Heart left ventricle (tissue), 16 donors: ENCODE results near the gene PCBP4. TPM values are rescaled to one million over a fixed set of nuclear protein-coding genes. Genes with fewer than 3 reads are reported as not detected.

Source experiments
- ATAC-seq, 4 donors: fragments of 200-7000 bp; cut with Tn5 transposase; one replicate each; pipeline ENCODE4 v1.9.1; 2020 to 2022; ENCODE audit warnings: moderate library complexity in 4 of 4, mild to moderate bottlenecking in 3 of 4, moderate number of reproducible peaks in 1 of 4
- DNase-seq, 5 donors: peaks; one replicate each; pipeline ENCODE4 v3.0.0-alpha.2; 2020
- H3K27ac ChIP-seq, 12 donors: fragments of 200-600 bp; sonication (generic) in 4 of 12; one replicate each; pipeline versions ENCODE4 v1.5.0 to v1.8.0; 2016 to 2022; ENCODE audit warnings: mild to moderate bottlenecking in 2 of 12
- H3K27me3 ChIP-seq, 9 donors: fragments of 200-600 bp; sonication (generic) in 2 of 9; one replicate each; pipeline versions ENCODE4 v1.5.1 to v1.8.0; 2016 to 2022; ENCODE audit warnings: mild to moderate bottlenecking in 3 of 9
- H3K36me3 ChIP-seq, 9 donors: fragments of 200-600 bp; sonication (generic) in 2 of 9; one replicate each; pipeline versions ENCODE4 v1.5.0 to v1.8.0; 2018 to 2022; ENCODE audit warnings: mild to moderate bottlenecking in 2 of 9
- H3K4me1 ChIP-seq, 12 donors: fragments of 200-600 bp; sonication (generic) in 4 of 12; one replicate each; pipeline versions ENCODE4 v1.5.0 to v1.8.0; 2016 to 2022; ENCODE audit warnings: mild to moderate bottlenecking in 3 of 12
- H3K4me3 ChIP-seq, 12 donors: fragments of 200-600 bp; sonication (generic) in 4 of 12; one replicate each; pipeline versions ENCODE4 v1.5.0 to v1.8.0; 2017 to 2022; ENCODE audit warnings: mild to moderate bottlenecking in 9 of 12, moderate library complexity in 4 of 12
- H3K9me3 ChIP-seq, 12 donors: fragments of 200-600 bp; sonication (generic) in 4 of 12; one replicate each; pipeline versions ENCODE4 v1.5.0 to v1.8.0; 2016 to 2022; ENCODE audit warnings: mild to moderate bottlenecking in 1 of 12
- POLR2A ChIP-seq, 2 donors: fragments of 450-650 bp; IDR thresholded peaks; one replicate each; pipeline ENCODE4 v1.6.1; 2017; ENCODE audit warnings: antibody characterized with exemption in 2 of 2, mild to moderate bottlenecking in 2 of 2, moderate library complexity in 2 of 2
- WGBS, 4 donors: extraction: QIAGEN DNeasy Blood & Tissue Kit in 2 of 4; methylation state at CpG; one replicate each; pipeline versions ENCODE4 v1.1.5 to v1.1.7; 2013 to 2018; 5-methylcytosine and 5-hydroxymethylcytosine counted together
- intact Hi-C, 10 donors: fragments of 100-400 bp; cut with DNase I; formaldehyde crosslinking; loops; one replicate each; pipeline versions ENCODE4 v1.11.1 to v1.14.2; 2022
- polyA plus RNA-seq, 2 donors: library from polyadenylated mRNA; stranded (reverse); fragments of 200-250 nt; gene quantifications; one replicate each; pipeline ENCODE4 v1.2.3, GENCODE V29; 2013
- total RNA-seq, 9 donors: library from RNA; depleted of rRNA in 2 of 9; stranded (reverse); fragments of >200 nt in 2 of 9; fragmentation: NEBNext Ultra II Directional in 3 of 9; extraction: Animal tissue kit (Norgen Biotek cat#: 25700) in 3 of 9; gene quantifications; one replicate each; pipeline versions ENCODE4 v1.1.0 to v1.2.4, GENCODE V29; 2016 to 2023
- TF ChIP-seq, protein P1 (sequence below), 12 donors: fragments of 200-600 bp; sonication (generic) in 4 of 12; IDR thresholded peaks; one replicate each; pipeline versions ENCODE4 v1.5.0 to v1.8.0; 2018 to 2022; ENCODE audit warnings: antibody characterized with exemption in 12 of 12, mild to moderate bottlenecking in 5 of 12
- donor health status: ischemic (EF 13 %, LVEDD 7.1; RV severe dilation, severe dysfunction).
- donor health status: healthy with polysubstance abuse.
- donor health status: DM: no; HTN: yes; CAD: no.
- donor health status: DM: no; HTN: no; CAD: no.
- donor health status: ischemic (EF 25% LVEDD 6.9; RV normal size, moderate dysfunction).
- donor health status: ischemic (EF 25% LVEDD 5.7; RV mildly dilated, moderate dysfunction).
- donor health status: healthy.
- donor health status: DM: yes; HTN: yes; CAD: no.
- donor health status: ischemic (EF 35%, LVEDD 5.7; RV mildly dilated, moderate dysfunction).
- donor health status: nonischemic (EF 11% LVEDD 7.7; RV severe dilation, severe dysfunction).
- donor health status: DM: yes; HTN: yes; CAD: no.
- donor health status: PGD.
- donor health status: ischemic (EF 29% LVEDD 5.4; RV normal size, mild dysfunction).
- donor health status: nonischemic (EF 23%, LVEDD 6.1; RV moderate dilation, normal function).

PCBP4 gene
- total and polyA plus RNA-seq, 11 donors = 55.4 to 149 (median 64.8) TPM

DNA sequence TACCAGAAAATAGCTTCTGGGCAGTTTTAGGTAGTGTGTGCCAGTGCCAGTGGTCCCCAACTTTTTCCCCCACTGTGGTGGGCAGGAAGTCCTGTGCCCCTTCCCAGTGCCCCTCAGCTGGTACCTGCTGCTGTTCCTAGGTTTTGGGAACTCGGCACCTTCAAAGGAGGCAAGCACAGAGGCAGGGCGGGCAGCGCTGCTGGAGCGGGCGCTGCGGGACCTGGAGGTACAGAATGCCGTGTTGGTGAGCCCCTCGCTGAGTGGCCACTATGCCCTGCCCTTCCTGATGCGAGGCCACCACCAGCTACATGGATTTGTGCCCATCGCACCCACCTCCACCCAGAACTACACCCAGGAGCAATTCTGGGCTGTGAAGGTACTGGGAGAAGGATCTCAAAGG, 13.0 kb upstream of the PCBP4 start:
- TF ChIP-seq POLR2A (IDR thresholded peaks at IDR 0.05) = no peak
- TF ChIP-seq, protein P1, sequence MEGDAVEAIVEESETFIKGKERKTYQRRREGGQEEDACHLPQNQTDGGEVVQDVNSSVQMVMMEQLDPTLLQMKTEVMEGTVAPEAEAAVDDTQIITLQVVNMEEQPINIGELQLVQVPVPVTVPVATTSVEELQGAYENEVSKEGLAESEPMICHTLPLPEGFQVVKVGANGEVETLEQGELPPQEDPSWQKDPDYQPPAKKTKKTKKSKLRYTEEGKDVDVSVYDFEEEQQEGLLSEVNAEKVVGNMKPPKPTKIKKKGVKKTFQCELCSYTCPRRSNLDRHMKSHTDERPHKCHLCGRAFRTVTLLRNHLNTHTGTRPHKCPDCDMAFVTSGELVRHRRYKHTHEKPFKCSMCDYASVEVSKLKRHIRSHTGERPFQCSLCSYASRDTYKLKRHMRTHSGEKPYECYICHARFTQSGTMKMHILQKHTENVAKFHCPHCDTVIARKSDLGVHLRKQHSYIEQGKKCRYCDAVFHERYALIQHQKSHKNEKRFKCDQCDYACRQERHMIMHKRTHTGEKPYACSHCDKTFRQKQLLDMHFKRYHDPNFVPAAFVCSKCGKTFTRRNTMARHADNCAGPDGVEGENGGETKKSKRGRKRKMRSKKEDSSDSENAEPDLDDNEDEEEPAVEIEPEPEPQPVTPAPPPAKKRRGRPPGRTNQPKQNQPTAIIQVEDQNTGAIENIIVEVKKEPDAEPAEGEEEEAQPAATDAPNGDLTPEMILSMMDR (IDR thresholded peaks at IDR 0.05) = no peak
- H3K9me3 ChIP-seq = no peaks in the 10 kb centered on the region
- H3K4me1 ChIP-seq = peaks cover 5 to 39% (median 29%) of the 10 kb centered on the region in 12 donors
- no peak overlapping the region for H3K4me3 ChIP-seq
- no peak for DNase-seq
- H3K27ac ChIP-seq = no peak overlapping the region
- WGBS, 4 donors = 97 to 100% (median 98%) methylated on average over 10 of the region's 10 CpGs
- ATAC-seq = no peak
- H3K27me3 ChIP-seq = no peaks in the 10 kb centered on the region
- intact Hi-C loops = no loop called here
- peaks cover 0 to 4% (median 0%) of the 10 kb centered on the region in 9 donors for H3K36me3 ChIP-seq

DNA sequence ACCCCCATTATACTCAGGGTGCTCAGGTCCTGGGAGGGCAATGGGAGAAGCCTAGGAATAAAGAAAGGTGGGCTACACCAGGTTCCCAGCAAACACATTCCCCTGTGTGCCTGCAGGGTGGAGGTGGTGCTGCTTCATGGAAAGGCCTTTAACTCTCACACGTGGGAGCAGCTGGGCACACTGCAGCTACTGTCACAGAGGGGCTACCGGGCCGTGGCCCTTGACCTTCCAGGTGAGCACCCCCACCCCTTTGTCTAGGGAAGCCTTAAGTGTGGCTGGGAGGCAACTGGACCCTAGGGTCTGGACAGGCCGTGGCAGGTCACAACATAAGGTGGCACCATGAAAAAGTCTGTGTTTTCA, 10.9 kb upstream of the PCBP4 start:
- TF ChIP-seq, protein P1 (IDR thresholded peaks at IDR 0.05) = no peak
- TF ChIP-seq POLR2A (IDR thresholded peaks at IDR 0.05) = no peak
- WGBS, 4 donors = 84 to 92% (median 89%) methylated on average over 4 of the region's 4 CpGs
- no peaks in the 10 kb centered on the region for H3K9me3 ChIP-seq
- H3K4me3 ChIP-seq = no peak overlapping the region
- DNase-seq = no peak
- intact Hi-C loops = loop anchor here in 1 of 10 donors (5.0 kb wide), 1 partner anchor 36 kb away; the partner anchor contains the start of genes PARP3 and RRP9
- H3K4me1 ChIP-seq = peaks cover 9 to 41% (median 30%) of the 10 kb centered on the region in 12 donors
- H3K27me3 ChIP-seq = no peaks in the 10 kb centered on the region
- no peak for ATAC-seq
- peaks cover 0 to 4% (median 0%) of the 10 kb centered on the region in 9 donors for H3K36me3 ChIP-seq
- H3K27ac ChIP-seq = no peak overlapping the region

DNA sequence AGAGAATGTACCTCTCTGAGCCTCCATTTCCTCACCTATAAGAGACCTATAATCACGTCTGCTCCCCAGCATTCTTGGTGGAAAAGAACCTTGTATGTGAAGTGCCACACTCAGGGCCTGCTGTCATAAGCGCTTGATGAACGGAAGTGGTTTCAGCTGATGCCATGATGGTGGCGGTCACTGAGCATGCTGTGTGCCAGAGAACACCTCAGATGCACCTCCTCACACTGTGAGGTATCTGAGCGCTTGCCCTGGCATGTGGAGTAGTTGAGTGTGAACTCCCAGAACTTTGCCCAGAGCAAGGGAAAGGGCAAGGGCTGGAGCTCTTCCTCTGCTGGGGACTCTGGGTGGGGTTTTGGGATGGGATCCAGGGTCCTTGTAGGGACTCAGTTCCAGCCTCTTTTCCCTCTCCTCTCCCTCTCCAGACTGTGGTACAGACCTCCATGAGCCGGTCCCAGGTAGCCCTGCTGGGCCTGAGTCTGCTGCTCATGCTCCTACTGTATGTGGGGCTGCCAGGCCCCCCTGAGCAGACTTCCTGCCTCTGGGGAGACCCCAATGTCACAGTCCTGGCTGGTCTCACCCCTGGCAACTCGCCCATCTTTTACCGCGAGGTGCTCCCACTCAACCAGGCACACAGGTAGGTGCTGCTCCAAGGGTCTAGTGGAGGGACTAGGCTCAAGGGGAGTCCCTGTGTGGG, 10.3 kb upstream of the PCBP4 start:
- DNase-seq = no peak
- Histone ChIP-seq H3K36me3 (peaks cover 0 to 4% (median 0%) of the 10 kb centered on the region in 9 donors), H3K4me1 (peaks cover 9 to 43% (median 30%) of the 10 kb centered on the region in 12 donors), H3K27ac (peak overlapping the region in 2 of 12 donors; percentile 49 to 95), H3K9me3 (no peaks in the 10 kb centered on the region), H3K4me3 (no peak overlapping the region), H3K27me3 (no peaks in the 10 kb centered on the region)
- WGBS, 4 donors = 85 to 91% (median 88%) methylated on average over 8 to 9 of the region's 9 CpGs
- no peak for TF ChIP-seq POLR2A (IDR thresholded peaks at IDR 0.05)
- TF ChIP-seq, protein P1 (IDR thresholded peaks at IDR 0.05) = no peak
- intact Hi-C loops = loop anchor here in 1 of 10 donors (5.0 kb wide), 1 partner anchor 35 kb away; the partner anchor contains the start of genes PARP3 and RRP9
- no peak for ATAC-seq

DNA sequence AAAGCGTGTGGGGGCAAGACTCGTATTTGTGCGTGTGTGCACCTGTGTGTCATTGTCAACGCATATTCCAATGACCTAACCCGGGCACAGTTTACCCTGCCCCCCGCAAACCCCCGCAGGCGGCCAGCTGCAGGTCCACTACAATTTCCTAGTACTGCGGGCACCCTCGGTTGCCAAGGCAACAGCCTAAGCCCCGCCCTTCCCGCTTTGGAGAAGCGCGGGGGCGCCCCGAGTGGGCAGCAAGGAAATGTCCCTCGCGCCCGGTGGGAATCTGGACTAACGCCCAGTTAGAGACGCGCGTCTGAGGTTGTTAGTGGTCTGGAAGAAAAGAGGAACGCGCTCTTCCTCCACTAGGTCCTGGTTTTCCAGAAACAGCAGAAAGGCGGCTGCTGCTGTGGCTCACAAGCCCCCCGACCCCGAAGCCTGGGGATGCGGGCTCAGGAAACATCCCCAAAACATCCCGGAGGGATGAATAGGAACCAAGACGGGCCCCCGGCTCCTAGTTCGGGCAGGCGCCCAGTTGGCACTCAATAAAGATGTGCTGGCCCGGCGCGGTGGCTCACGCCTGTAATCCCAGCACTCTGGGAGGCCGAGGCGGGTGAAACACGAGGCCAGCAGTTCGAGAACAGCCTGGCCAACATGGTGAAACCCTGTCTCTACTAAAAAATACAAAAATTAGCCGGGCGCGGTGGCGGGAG, 8.7 kb upstream of the PCBP4 start:
- Histone ChIP-seq H3K4me1 (peaks cover 5 to 43% (median 23%) of the 10 kb centered on the region in 12 donors), H3K9me3 (no peaks in the 10 kb centered on the region), H3K27me3 (no peaks in the 10 kb centered on the region), H3K4me3 (peak overlapping the region in 10 of 12 donors; percentile 65 to 87 (median 71)), H3K36me3 (peaks cover 0 to 6% (median 0%) of the 10 kb centered on the region in 9 donors), H3K27ac (peak overlapping the region in 10 of 12 donors; percentile 49 to 98 (median 96))
- no peak for TF ChIP-seq POLR2A (IDR thresholded peaks at IDR 0.05)
- TF ChIP-seq, protein P1 (IDR thresholded peaks at IDR 0.05) = peak in 4 of 12 donors; percentile 8 to 32 (median 18)
- ATAC-seq (peak in 1 of 4 donors; percentile 7), DNase-seq (peak; percentile 71 to 82 (median 79))
- intact Hi-C loops = loop anchor here in 5 of 10 donors (2.0 to 5.0 kb wide), 2 partner anchors 33 to 34 kb away; partner anchors contain the start of genes PARP3 (in 5 of the 5) and RRP9 (in 1 of the 5)
- WGBS, 4 donors = 38 to 47% (median 41%) methylated on average over 43 to 46 of the region's 46 CpGs
